Lower lobe of right lung (tissue), 2 donors: ENCODE results near the gene HOMEZ. TPM values are rescaled to one million over a fixed set of nuclear protein-coding genes. Genes with fewer than 3 reads are reported as not detected.

Experiments used
- ATAC-seq, 2 donors: fragments of 200-7000 bp; cut with Tn5 transposase; one replicate each; pipeline ENCODE4 v1.9.1; 2020 to 2022; ENCODE audit warnings: mild to moderate bottlenecking in 2 of 2, moderate library complexity in 2 of 2
- DNase-seq: peaks from one replicate; pipeline ENCODE4 v3.0.0-alpha.2; 2020
- H3K27ac ChIP-seq: fragments of 200-600 bp; one replicate; pipeline ENCODE4 v1.8.0; 2022
- H3K27me3 ChIP-seq: fragments of 200-600 bp; one replicate; pipeline ENCODE4 v1.8.0; 2022; ENCODE audit warnings: low read depth
- H3K36me3 ChIP-seq: fragments of 200-600 bp; one replicate; pipeline ENCODE4 v1.8.0; 2022; ENCODE audit warnings: mild to moderate bottlenecking
- H3K4me1 ChIP-seq: fragments of 200-600 bp; one replicate; pipeline ENCODE4 v1.8.0; 2022
- H3K4me3 ChIP-seq: fragments of 200-600 bp; one replicate; pipeline ENCODE4 v1.8.0; 2022; ENCODE audit warnings: mild to moderate bottlenecking
- H3K9me3 ChIP-seq: fragments of 200-600 bp; one replicate; pipeline ENCODE4 v1.8.0; 2022
- CTCF ChIP-seq: fragments of 200-600 bp; IDR thresholded peaks from one replicate; pipeline ENCODE4 v1.8.0; 2022; ENCODE audit warnings: antibody characterized with exemption, mild to moderate bottlenecking
- intact Hi-C: fragments of 100-400 bp; cut with DNase I; formaldehyde crosslinking; loops from one replicate; pipeline ENCODE4 v1.11.0; 2022
- total RNA-seq: library from RNA; stranded (reverse); fragmentation: NEBNext Ultra II Directional; extraction: Animal tissue kit (Norgen Biotek cat#: 25700); gene quantifications from one replicate; pipeline ENCODE4 v1.2.1, GENCODE V29; 2021
- donor health status: DM: no; HTN: yes; CAD: no; lungs with severe emphysema.

Gene HOMEZ
- total RNA-seq, 1 donor from 2014 or later = 12.4 TPM

- peak within 1 kb of the TSS; percentile 71 for H3K4me3 ChIP-seq
- no peaks in the 10 kb centered on the region for H3K9me3 ChIP-seq
- H3K4me1 ChIP-seq = peaks cover 23% of the 10 kb centered on the region
- ATAC-seq (peak; percentile 96 to 97), DNase-seq (peak; percentile 99)
- no peaks in the 10 kb centered on the region for H3K27me3 ChIP-seq
- H3K36me3 ChIP-seq = peaks cover 41% of the 10 kb centered on the region
- intact Hi-C loops = no loop called here
- peak within 1 kb of the TSS; percentile 95 for H3K27ac ChIP-seq
- TF ChIP-seq CTCF = no peak
These were observed 34.9 kb upstream of the HOMEZ start, which contains the start of gene PABPN1 for GRCh38 chr14:23320584-23321571. Gene PABPN1, plus strand, starts transcription at chr14:23321457. Its CDS starts 13 bp downstream, at chr14:23321470.

DNA sequence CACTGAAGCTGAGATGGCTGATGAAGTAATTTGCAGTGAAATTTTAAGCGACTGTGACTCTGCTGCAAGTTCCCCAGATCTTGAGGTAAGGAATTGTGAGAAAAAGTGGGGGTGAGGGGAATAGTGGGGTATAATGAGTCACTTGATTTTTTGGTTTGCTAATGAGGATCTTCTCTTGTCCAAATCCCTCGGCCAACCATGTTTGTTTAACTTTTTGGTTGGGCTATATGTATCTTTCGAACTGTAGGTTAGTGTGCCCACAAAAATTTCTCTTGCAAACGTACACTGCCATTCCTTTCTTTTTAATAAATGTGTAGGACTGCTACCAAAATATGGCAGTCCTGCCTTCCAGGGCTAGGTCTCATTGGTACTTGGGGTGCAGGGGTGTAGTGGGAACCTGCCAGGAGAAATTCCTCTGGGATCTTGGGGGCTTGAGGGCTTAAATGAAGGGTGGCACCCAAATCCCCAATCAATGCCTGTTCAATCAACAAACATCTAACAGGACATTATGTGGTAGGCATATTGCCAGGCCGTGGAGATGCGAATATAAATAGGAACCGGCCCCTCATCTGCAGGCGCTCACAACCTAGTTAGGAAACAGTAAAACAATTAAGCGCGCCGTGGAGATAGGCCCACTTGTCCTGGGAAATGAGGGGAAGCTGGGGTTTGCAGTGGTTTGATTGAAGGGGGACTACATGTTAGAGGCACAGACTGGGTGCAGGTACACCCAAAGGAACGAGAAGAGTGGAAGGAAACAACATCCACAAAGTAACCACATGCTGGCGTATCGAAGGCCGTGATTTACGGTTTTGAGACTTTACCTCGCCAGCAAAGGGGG is 34.0 kb upstream of the HOMEZ start:
- Histone ChIP-seq H3K27me3 (no peaks in the 10 kb centered on the region), H3K4me3 (peak overlapping the region; percentile 55), H3K4me1 (peaks cover 23% of the 10 kb centered on the region), H3K9me3 (no peaks in the 10 kb centered on the region), H3K36me3 (peaks cover 32% of the 10 kb centered on the region), H3K27ac (peak overlapping the region; percentile 92)
- intact Hi-C loops = no loop called here
- no peak for DNase-seq
- no peak for TF ChIP-seq CTCF
- ATAC-seq = no peak

DNA sequence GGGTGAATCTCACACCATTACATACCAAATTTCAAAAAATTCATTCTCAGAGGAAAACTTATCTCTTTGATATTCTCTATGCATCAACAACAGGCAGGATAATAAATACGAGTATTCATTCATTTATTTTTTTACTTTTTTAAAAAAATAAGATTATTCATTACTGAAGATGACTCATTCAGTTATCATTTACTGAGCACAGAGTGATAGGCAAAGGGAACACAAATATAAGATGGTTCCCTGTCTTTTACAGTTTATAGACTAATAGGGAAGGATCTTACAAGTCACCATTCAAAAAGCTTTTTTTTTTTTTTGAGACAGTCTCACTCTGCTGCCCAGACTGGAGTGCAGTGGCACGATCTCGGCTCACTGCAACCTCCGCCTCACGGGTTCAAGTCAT is 30.4 kb upstream of the HOMEZ start:
- no peak for TF ChIP-seq CTCF
- no peaks in the 10 kb centered on the region for H3K27me3 ChIP-seq
- ATAC-seq = no peak
- no peak overlapping the region for H3K27ac ChIP-seq
- H3K4me1 ChIP-seq = peaks cover 9% of the 10 kb centered on the region
- intact Hi-C loops = no loop called here
- no peak for DNase-seq
- H3K4me3 ChIP-seq = no peak overlapping the region
- H3K9me3 ChIP-seq = no peaks in the 10 kb centered on the region
- peaks cover 20% of the 10 kb centered on the region for H3K36me3 ChIP-seq

DNA sequence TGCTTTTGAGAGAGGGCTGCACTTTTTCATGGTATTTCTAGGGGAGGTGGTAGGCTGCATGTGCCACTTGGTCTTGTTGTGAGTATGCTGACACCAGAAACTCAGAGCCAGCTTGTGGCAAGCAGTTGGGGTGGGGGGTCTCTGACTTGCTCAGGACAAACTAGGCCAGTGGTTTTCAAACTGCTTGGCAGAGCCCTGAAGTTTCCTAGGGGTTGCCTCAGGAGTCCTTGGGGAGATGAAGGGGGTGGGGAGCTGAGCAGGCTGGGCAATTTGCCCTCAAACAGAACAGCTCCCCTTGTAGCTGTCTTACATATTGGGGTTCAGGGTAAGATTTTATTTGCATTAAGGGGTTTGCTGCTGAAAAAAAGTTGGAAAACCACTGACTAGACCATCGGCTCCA is 24.6 kb upstream of the HOMEZ start:
- H3K4me1 ChIP-seq = peaks cover 35% of the 10 kb centered on the region
- no peak overlapping the region for H3K27ac ChIP-seq
- H3K4me3 ChIP-seq = no peak overlapping the region
- intact Hi-C loops = no loop called here
- ATAC-seq (no peak), DNase-seq (no peak)
- H3K27me3 ChIP-seq = no peaks in the 10 kb centered on the region
- H3K9me3 ChIP-seq = no peaks in the 10 kb centered on the region
- H3K36me3 ChIP-seq = peaks cover 48% of the 10 kb centered on the region
- no peak for TF ChIP-seq CTCF

- Histone ChIP-seq H3K9me3 (no peaks in the 10 kb centered on the region), H3K27ac (no peak overlapping the region), H3K4me1 (peaks cover 38% of the 10 kb centered on the region), H3K27me3 (no peaks in the 10 kb centered on the region), H3K4me3 (no peak overlapping the region), H3K36me3 (peaks cover 48% of the 10 kb centered on the region)
- no peak for DNase-seq
- no peak for TF ChIP-seq CTCF
- intact Hi-C loops = no loop called here
- ATAC-seq = no peak
These were observed 23.0 kb upstream of the HOMEZ start for GRCh38 chr14:23308721-23309445.
